ENCODE data around the gene ARL8A.
"Not testable (repeated sequence)": the region's sequence is repeated elsewhere in the genome, so short reads cannot be mapped to it uniquely, and the experiment has no call there.

The ARL8A gene

DNA sequence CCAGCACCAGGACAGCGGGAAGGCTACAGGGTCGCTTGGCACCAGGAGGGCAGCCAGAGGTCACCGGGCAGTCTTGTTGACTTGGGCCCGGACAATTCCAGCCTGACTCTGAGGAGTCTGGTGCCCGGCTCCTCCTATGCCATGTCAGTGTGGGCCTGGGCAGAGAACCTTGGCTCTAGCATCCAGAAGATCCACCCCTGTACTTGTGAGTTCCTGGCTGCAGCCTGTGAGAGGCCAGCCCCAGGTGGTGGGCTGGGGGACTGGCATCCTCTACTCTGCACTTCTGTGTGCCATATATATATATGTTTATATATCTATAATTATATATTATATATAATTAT lies 27.4 kb upstream of the ARL8A start:
- no peak for ATAC-seq

DNA sequence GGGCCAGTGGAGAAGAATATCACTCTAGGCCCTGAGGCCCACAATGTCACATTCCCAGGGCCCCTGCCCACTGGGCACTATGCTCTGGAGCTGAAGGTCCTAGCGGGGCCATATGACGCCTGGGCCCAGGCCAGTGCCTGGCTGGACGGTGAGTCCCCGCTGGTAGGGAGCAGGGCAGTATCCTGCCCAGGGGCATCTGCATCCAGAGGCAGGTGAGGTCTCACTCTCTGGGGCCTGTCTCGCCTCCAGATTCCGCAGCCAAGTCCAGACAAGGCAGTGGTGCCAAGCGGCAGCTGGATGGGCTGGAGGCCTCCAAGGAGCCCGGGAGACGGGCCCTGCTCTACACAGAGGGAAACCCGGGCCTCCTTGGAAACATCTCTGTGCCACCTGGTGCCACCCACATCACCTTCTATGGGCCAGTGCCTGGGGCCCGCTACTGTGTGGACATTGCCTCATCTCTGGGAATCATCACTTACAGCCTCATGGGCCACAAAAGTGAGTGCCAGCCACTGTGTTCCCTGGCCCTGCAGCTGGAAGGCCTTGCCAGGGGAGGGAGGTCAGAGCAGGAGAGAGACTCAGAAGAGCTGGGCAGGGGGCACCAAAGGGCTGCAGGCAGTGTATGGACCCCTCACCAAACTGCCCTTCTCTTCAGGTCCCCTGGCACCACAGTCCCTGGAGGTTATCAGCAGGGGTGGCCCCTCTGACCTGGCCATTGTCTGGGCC lies 26.9 kb upstream of the ARL8A start:
- no peak for ATAC-seq

DNA sequence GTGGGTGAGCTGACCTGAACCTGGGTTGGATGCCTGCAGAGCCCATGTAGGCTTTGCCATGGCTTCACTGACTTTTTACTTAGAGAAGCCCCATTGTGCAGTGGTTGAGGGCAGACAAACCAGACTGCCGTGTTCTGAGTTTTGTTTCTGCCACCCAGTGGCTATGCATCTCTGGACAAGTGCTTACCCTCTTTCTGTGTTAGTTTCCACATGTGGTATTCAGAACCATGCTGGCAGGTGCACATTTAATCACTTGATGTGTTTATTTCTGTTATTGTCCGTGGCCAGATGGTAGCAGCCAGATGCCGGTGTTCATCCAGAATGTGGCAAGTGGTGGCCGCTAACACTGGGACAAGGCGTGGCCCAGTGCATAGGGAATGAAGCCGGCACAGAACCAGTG lies 26.2 kb upstream of the ARL8A start:
- ATAC-seq = no peak

DNA sequence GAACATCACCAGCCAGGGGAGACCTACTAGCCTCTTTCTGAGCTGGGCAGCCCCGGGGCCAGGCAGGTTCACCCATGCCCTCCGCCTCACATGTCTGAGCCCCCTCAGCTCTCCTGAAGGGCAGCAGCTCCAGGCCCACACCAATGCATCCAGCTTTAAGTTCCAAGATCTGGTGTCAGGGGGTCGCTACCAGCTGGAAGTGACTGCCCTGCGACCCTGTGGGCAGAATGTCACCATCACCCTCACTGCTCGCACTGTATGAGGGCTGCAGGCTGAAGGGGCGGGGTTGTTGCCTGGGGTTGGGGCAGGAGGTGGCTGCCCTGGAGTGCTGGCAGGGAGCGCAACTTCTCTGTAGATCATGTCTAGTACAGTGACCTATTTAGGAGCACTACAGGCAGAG lies 24.3 kb upstream of the ARL8A start:
- no peak for ATAC-seq

- ATAC-seq = no peak
Measured at GRCh38 chr1:202167708-202168415, 23.3 kb upstream of the ARL8A start.

- ATAC-seq = not testable (repeated sequence)
Measured at GRCh38 chr1:202167054-202167453, 22.5 kb upstream of the ARL8A start.

- ATAC-seq = no peak
Measured at GRCh38 chr1:202165942-202166843, 21.7 kb upstream of the ARL8A start.

DNA sequence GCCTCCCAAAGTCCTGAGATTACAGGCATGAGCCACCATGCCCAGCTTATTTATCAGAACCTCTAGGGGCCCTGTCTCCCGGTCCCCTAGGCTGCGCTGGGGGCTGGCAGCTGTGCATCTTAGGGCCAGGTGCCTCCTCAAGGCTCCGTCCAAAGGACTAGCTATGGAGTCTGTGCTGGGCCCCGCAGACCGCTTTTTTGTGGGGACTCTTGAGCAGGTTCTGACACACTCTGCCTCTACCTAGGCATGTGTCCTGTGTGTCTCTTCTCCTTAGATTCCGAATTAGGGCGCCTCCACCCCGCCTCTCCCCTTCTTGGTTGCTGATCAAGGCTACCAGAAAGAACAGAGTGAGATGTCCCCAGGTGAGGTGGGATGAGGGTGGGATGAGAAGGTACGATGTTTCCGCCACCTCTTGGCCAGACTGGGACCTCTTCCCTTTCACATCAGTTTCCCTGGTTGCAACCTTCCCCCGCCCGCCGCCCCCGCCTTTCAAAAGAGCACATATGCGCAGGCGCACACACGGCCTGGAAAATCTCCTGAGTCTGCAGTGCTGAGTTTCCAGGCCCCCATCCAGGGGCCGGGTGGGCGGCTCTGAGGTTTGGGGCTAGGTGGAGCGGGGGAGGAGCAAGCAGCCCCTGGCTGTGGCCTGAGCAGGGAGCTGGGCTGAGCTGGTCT lies 20.9 kb upstream of the ARL8A start:
- no peak for ATAC-seq

GRCh38 chr1:202164271-202165037 lies 19.9 kb upstream of the ARL8A start:
- peak; percentile 48 to 53 for ATAC-seq

GRCh38 chr1:202163281-202164270 lies 19.0 kb upstream of the ARL8A start:
- ATAC-seq = no peak

GRCh38 chr1:202162418-202163280 lies 18.1 kb upstream of the ARL8A start:
- ATAC-seq = peak; percentile 12 to 22

- peak in 1 of 2 donors; percentile 8 for ATAC-seq
Measured at GRCh38 chr1:202162047-202162417, 17.5 kb upstream of the ARL8A start.

- ATAC-seq = no peak
Measured at GRCh38 chr1:202161151-202162046, 16.9 kb upstream of the ARL8A start.

- peak; percentile 71 to 76 for ATAC-seq
Measured at GRCh38 chr1:202160377-202160940, 15.9 kb upstream of the ARL8A start, which contains the start of gene PTPN7. Gene PTPN7, minus strand, starts transcription at chr1:202160602. Its CDS starts 1,200 bp downstream, at chr1:202159402.

DNA sequence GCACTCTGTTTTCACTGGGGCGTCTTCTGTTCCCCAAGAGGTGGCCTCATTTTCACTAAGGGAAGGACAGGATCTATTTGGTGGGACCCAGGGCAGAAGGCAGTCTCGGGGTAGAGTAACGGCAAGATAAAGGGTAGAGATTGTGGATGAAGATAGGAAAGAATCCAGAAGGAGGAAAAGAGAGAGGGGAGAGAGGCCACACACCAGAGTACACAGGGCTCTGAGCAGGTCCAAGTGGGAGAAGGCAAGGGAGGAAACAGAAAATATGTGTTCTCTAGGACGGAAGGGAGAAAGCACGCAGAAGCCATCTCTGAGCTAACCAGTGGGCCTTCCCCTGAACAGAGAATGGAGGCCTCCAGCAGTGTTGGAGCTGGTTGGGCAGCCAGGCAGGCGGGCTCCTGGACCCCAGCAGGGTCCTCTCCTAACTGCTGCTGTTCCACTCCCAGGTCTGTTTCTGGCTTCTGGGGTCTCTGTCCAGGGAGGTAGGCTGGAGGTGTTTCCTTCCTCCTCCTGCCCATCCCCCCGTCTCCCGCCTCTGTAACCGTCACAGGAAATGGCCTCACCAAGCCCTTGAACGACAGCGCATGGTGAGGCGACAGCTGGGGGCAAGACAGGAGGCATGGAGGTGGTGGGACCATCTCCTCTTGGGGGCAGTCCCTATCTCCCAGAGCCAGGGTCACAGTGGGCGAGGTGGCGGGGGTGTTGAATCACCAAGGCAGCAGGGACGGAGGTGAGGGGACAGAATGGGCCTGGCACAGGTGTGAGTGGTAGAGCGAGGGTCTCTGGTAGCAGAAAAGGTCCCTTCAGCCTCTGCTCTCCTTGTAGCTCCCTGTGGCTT lies 15.2 kb upstream of the ARL8A start:
- ATAC-seq = peak; percentile 51 to 56

DNA sequence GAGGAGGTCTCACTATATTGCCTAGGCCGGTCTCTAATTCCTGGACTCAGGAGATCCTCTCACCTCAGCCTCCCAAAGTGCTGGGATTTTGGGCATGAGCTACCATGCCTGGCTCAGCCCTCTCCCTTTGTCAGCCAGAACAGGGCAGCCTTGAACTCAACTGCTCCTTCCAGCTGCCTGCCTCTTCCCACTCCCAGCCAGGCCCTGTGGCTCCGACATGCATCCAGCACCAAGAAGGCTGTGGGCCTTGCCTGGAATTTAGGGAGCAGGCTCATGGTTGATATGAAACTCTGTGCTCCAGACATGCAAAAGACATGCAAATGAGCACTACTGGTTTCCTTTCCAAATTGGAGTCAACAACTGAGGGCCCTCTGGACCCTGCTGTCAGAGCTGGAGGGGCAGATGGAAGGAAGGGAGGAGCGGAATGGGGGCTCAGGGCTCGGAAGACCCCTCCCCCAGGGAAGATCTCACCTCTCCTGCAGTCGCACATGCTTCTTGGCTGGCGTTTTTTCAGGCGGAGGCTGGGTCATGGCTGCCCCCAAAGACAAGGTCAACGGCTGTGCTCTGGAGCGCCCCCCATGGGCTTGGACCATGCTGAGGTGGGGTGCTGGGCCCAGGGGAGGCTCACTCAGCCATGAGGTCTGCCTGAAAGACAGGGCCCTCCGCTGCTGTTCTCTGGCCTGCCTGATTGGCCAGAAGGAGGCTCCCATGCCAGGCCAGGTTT lies 14.4 kb upstream of the ARL8A start:
- ATAC-seq = no peak

DNA sequence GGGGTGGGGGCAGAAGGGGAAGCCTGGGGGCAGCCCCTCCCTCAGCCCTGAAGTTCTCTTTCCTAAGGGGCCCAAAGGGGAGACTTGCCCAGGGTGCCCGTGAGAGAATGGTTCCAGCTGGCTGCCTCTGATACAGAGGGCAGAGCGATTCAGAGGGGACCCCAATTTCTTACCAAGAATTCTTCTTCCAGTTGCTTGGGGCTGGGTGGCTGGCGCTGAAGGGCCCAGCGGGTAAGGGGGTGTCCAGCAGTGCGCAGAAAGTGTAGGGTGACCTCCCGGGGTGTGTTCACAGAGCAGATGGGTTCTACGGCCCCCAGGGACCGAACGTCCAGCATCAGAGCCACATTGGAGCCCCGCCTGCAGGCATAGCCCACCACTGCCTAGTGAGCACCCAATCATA lies 13.4 kb upstream of the ARL8A start:
- no peak for ATAC-seq
